SK-N-SH (cell line): ENCODE data around the gene FAIM2. TPM values are rescaled to one million over a fixed set of nuclear protein-coding genes. Genes with fewer than 3 reads are reported as not detected.

ENCODE experiments used
- CTCF ChIA-PET: fragments of 300-600, 350-600 bp; formaldehyde crosslinking; extraction: SDS; loops from one replicate; lab custom pipeline; 2021; lab: Yijun Ruan, JAX
- POLR2A ChIA-PET: fragments of 350-600 bp; sonication (Branson Sonifier 250); formaldehyde crosslinking; extraction: SDS; loops from one replicate; lab custom pipeline; 2020; ENCODE audit warnings: antibody characterized with exemption, inconsistent platforms; lab: Yijun Ruan, JAX
- DNase-seq: peaks from one replicate; pipeline ENCODE4 v3.0.0; 2012
- H2AFZ ChIP-seq: fragments of 200-600 bp; sonication (generic); 2 replicates; pipeline ENCODE4 v1.8.1; 2016; ENCODE audit warnings: antibody characterized with exemption, mild to moderate bottlenecking, low read depth
- H3F3A ChIP-seq: fragments of 200-600 bp; sonication (generic); replicated peaks from 2 replicates; pipeline ENCODE3; 2016; ENCODE audit warnings: antibody characterized with exemption, mild to moderate bottlenecking; ENCODE audit not compliant: insufficient read depth
- H3K27ac ChIP-seq, 2 experiments: fragments of 200-500 bp in 1 of 2; fragments of 200-600 bp in 1 of 2; sonication (Bioruptor generic) in 1 of 2; sonication (generic), shearing (Covaris generic) in 1 of 2; 2 replicates each; pipeline versions ENCODE4 v1.5.1 to v1.6.1; 2014 to 2016; ENCODE audit warnings: low read depth in 2 of 2, inconsistent platforms in 1 of 2, low read length in 1 of 2, mild to moderate bottlenecking in 1 of 2, mixed read lengths in 1 of 2
- H3K27me3 ChIP-seq: fragments of 200-600 bp; sonication (generic), shearing (Covaris generic); 2 replicates; pipeline ENCODE4 v1.6.1; 2016; ENCODE audit warnings: mixed run types; ENCODE audit not compliant: insufficient read depth
- H3K36me3 ChIP-seq, 2 experiments: fragments of 200-500 bp in 1 of 2; fragments of 200-600 bp in 1 of 2; sonication (Bioruptor generic) in 1 of 2; sonication (generic) in 1 of 2; replicated peaks in 1 of 2; 2 replicates each; pipeline versions ENCODE3 to v1.5.1; 2014 to 2016; ENCODE audit warnings: low read length in 1 of 2, mild to moderate bottlenecking in 1 of 2; ENCODE audit not compliant: insufficient read depth in 2 of 2, control insufficient read depth in 1 of 2
- H3K4me1 ChIP-seq, 2 experiments: fragments of 200-500 bp in 1 of 2; fragments of 200-600 bp in 1 of 2; sonication (Bioruptor generic) in 1 of 2; sonication (generic), shearing (Covaris generic) in 1 of 2; 2 replicates each; pipeline versions ENCODE4 v1.5.1 to v1.6.1; 2014 to 2016; ENCODE audit warnings: low read depth in 1 of 2, low read length in 1 of 2, mixed run types in 1 of 2; ENCODE audit not compliant: insufficient read depth in 2 of 2, control insufficient read depth in 1 of 2
- H3K4me2 ChIP-seq: fragments of 200-600 bp; sonication (generic), shearing (Covaris generic); 2 replicates; pipeline ENCODE4 v1.6.1; 2017; ENCODE audit warnings: mixed run types
- H3K4me3 ChIP-seq, 2 experiments: fragments of 200-500 bp in 1 of 2; fragments of 200-600 bp in 1 of 2; sonication (Bioruptor generic) in 1 of 2; sonication (generic), shearing (Covaris generic) in 1 of 2; 2 replicates each; pipeline versions ENCODE4 v1.5.1 to v1.8.1; 2014 to 2016; ENCODE audit warnings: low read depth in 2 of 2, inconsistent platforms in 1 of 2, low read length in 1 of 2, mild to moderate bottlenecking in 1 of 2, mixed read lengths in 1 of 2, moderate library complexity in 1 of 2
- H3K79me2 ChIP-seq: fragments of 200-600 bp; sonication (generic); 2 replicates; pipeline ENCODE4 v1.8.1; 2017; ENCODE audit warnings: mild to moderate bottlenecking; ENCODE audit not compliant: insufficient read depth
- H3K9ac ChIP-seq: fragments of 200-600 bp; sonication (generic); 2 replicates; pipeline ENCODE4 v1.6.1; 2017; ENCODE audit warnings: mixed run types
- H3K9me2 ChIP-seq: fragments of 200-600 bp; sonication (generic); 2 replicates; pipeline ENCODE4 v1.6.1; 2017; ENCODE audit warnings: mixed run types
- H3K9me3 ChIP-seq: fragments of 200-600 bp; sonication (generic); 2 replicates; pipeline ENCODE4 v1.6.1; 2017; ENCODE audit warnings: mixed run types, mild to moderate bottlenecking, moderate library complexity
- H4K20me1 ChIP-seq: fragments of 200-600 bp; sonication (generic); 2 replicates; pipeline ENCODE4 v1.6.1; 2017; ENCODE audit warnings: mild to moderate bottlenecking, mixed run types; ENCODE audit not compliant: insufficient read depth
- CHD2 ChIP-seq: fragments of 150-350 bp; IDR thresholded peaks from 2 replicates; pipeline ENCODE4 v1.6.1; 2018; ENCODE audit warnings: low read length; ENCODE audit not compliant: partially characterized antibody
- EP300 ChIP-seq, 2 experiments: IDR thresholded peaks; 2 replicates each; pipeline versions ENCODE4 v1.4.0 to v1.6.1; 2012; ENCODE audit warnings: borderline replicate concordance in 1 of 2, low read depth in 1 of 2, low read length in 1 of 2
- EZH2phosphoT487 ChIP-seq: fragments of 200-600 bp; sonication (generic); IDR thresholded peaks from 2 replicates; pipeline ENCODE4 v1.6.1; 2017; ENCODE audit warnings: low read depth, mixed run types, mild to moderate bottlenecking, antibody characterized with exemption, moderate library complexity, borderline replicate concordance
- FOSL2 ChIP-seq: IDR thresholded peaks from 2 replicates; pipeline ENCODE4 v1.4.0; 2012; ENCODE audit warnings: low read depth, mild to moderate bottlenecking, moderate library complexity, borderline replicate concordance
- FOXJ3 ChIP-seq: sonication (generic); formaldehyde crosslinking; IDR thresholded peaks from 2 replicates; pipeline ENCODE4 v1.5.1; 2020; ENCODE audit warnings: mild to moderate bottlenecking, missing genetic modification reagents
- GABPA ChIP-seq: IDR thresholded peaks from 2 replicates; pipeline ENCODE4 v1.4.0; 2012; ENCODE audit warnings: low read depth, mild to moderate bottlenecking
- GATA2 ChIP-seq: sonication (generic); formaldehyde crosslinking; IDR thresholded peaks from 2 replicates; pipeline ENCODE4 v1.5.0; 2020; ENCODE audit warnings: mild to moderate bottlenecking, missing genetic modification reagents
- JUND ChIP-seq: IDR thresholded peaks from 2 replicates; pipeline ENCODE4 v1.4.0; 2012
- NFIC ChIP-seq: IDR thresholded peaks from 2 replicates; pipeline ENCODE4 v1.4.0; 2012; ENCODE audit warnings: borderline replicate concordance
- NRF1 ChIP-seq: IDR thresholded peaks from 2 replicates; pipeline ENCODE4 v1.6.1; 2012; ENCODE audit warnings: low read depth, mild to moderate bottlenecking, low read length
- RFX5 ChIP-seq: IDR thresholded peaks from 2 replicates; pipeline ENCODE4 v1.6.1; 2012; ENCODE audit warnings: mild to moderate bottlenecking, improper control_type of control experiment, low read length
- YY1 ChIP-seq: IDR thresholded peaks from 2 replicates; pipeline ENCODE4 v1.4.0; 2012; ENCODE audit warnings: low read depth, mild to moderate bottlenecking
- WGBS: methylation state at CpG from one replicate; pipeline ENCODE4 v1.1.6; 2017; ENCODE audit warnings: low lambda C conversion rate; 5-methylcytosine and 5-hydroxymethylcytosine counted together
- polyA plus RNA-seq, 3 experiments: library from polyadenylated mRNA; depleted of rRNA; stranded (reverse); fragments of >200 nt; gene quantifications; 2 replicates each; pipeline ENCODE4 v1.2.3, GENCODE V29; 2012
- TF ChIP-seq, protein P1 (sequence below): IDR thresholded peaks from 2 replicates; pipeline ENCODE4 v1.4.0; 2012; ENCODE audit warnings: low read depth
- TF ChIP-seq, protein P2 (sequence below): IDR thresholded peaks from 2 replicates; pipeline ENCODE4; 2012
- TF ChIP-seq, protein P3 (sequence below): fragments of 200-600 bp; sonication (generic); IDR thresholded peaks from 2 replicates; pipeline ENCODE4 v1.6.1; 2017; ENCODE audit warnings: antibody characterized with exemption, mild to moderate bottlenecking, moderate library complexity

The FAIM2 gene
- polyA plus RNA-seq, 1 of the 3 experiments (the other 2 are of a cell fraction) = 11.3 TPM

DNA sequence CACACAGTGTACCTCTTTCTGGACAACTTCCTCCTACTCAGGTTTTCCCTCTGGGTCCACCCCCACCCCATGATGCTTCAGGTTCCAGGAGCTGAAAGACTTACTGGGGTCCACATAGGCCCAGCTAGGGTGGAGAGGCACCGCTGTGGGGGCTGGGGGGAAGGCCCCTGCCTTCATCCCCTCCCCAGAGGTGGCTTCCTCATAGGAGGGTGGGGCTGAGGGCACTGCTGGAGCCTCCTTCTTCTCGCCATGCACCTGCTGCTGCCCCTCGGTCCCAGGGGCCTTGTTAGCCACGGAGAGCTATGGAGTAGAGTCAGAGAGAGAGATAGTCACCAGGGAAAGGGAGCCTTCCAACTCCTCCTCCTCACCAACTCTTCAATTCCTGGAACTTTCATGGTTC, 2.7 kb downstream of the FAIM2 start:
- Histone ChIP-seq H3K4me3 (no peak overlapping the region), H4K20me1 (no peaks in the 10 kb centered on the region), H3K27me3 (no peaks in the 10 kb centered on the region), H3K36me3 (no peaks in the 10 kb centered on the region), H3K4me1 (peaks cover 0 to 22% of the 10 kb centered on the region in 2 experiments; a peak in 1 of 4 replicates), H3K79me2 (no peaks in the 10 kb centered on the region), H3K9me2 (no peaks in the 10 kb centered on the region), H3K9ac (no peak overlapping the region), H3K27ac (no peak overlapping the region), H3F3A (no peaks in the 10 kb centered on the region), H3K9me3 (no peaks in the 10 kb centered on the region), H3K4me2 (no peak overlapping the region), H2AFZ (no peak overlapping the region)
- DNase-seq = no peak
- POLR2A ChIA-PET = interaction anchor here (1.6 kb wide), 1 partner anchor 32 kb away, joined by 9 read pairs; no protein-coding TSS in a partner anchor
- TF ChIP-seq, protein P1, sequence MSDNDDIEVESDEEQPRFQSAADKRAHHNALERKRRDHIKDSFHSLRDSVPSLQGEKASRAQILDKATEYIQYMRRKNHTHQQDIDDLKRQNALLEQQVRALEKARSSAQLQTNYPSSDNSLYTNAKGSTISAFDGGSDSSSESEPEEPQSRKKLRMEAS = no peak
- TF ChIP-seq GABPA = no peak
- TF ChIP-seq RFX5 = no peak
- TF ChIP-seq, protein P2, sequence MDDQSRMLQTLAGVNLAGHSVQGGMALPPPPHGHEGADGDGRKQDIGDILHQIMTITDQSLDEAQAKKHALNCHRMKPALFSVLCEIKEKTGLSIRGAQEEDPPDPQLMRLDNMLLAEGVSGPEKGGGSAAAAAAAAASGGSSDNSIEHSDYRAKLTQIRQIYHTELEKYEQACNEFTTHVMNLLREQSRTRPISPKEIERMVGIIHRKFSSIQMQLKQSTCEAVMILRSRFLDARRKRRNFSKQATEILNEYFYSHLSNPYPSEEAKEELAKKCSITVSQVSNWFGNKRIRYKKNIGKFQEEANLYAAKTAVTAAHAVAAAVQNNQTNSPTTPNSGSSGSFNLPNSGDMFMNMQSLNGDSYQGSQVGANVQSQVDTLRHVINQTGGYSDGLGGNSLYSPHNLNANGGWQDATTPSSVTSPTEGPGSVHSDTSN = no peak
- no peak for TF ChIP-seq CHD2
- TF ChIP-seq, protein P3, sequence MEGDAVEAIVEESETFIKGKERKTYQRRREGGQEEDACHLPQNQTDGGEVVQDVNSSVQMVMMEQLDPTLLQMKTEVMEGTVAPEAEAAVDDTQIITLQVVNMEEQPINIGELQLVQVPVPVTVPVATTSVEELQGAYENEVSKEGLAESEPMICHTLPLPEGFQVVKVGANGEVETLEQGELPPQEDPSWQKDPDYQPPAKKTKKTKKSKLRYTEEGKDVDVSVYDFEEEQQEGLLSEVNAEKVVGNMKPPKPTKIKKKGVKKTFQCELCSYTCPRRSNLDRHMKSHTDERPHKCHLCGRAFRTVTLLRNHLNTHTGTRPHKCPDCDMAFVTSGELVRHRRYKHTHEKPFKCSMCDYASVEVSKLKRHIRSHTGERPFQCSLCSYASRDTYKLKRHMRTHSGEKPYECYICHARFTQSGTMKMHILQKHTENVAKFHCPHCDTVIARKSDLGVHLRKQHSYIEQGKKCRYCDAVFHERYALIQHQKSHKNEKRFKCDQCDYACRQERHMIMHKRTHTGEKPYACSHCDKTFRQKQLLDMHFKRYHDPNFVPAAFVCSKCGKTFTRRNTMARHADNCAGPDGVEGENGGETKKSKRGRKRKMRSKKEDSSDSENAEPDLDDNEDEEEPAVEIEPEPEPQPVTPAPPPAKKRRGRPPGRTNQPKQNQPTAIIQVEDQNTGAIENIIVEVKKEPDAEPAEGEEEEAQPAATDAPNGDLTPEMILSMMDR = no peak
- TF ChIP-seq EP300 (IDR thresholded peaks at IDR 0.05; ENCODE audit: borderline replicate concordance in 1 of 2, low read depth in 1 of 2, low read length in 1 of 2) = no peak
- WGBS = 93% methylated on average over 3 of the region's 4 CpGs
- CTCF ChIA-PET = interaction anchor here (0.9 to 1.7 kb wide), 5 partner anchors 15 to 169 kb away, joined by 3 to 5 read pairs (median 3); no protein-coding TSS in a partner anchor

DNA sequence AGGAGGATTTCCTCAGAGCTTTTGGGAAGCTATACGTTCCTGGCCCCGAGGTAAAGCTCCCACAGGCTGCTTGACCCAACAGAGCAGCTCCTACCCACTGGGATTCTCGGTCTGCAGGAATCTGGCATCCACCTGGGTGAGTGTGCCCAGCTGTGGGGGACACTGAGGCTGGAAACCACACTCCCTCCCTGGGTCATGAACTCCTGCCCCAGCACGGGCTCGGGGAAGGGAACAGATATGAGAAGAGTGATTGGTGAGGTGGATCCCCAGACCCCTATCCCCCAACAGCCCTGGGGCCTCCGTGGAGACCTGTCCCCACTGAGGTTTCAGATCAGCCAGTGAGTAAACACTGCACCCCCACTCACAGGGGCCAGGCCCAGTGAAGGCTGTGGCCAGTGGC, 3.3 kb downstream of the FAIM2 start:
- 72% methylated on average over 2 of the region's 6 CpGs for WGBS
- POLR2A ChIA-PET = no interaction called here
- CTCF ChIA-PET = interaction anchor here (0.7 to 1.5 kb wide), 4 partner anchors 16 to 156 kb away, joined by 3 to 4 read pairs (median 3); no protein-coding TSS in a partner anchor

More for the DNA sequence above, 3.3 kb downstream of the FAIM2 start:
- TF ChIP-seq GATA2 (CRISPR knock-in tag) (no peak), YY1 (no peak), EZH2phosphoT487 (no peak), FOXJ3 (CRISPR knock-in tag) (no peak), NRF1 (no peak), EP300 (IDR thresholded peaks at IDR 0.05; ENCODE audit: borderline replicate concordance in 1 of 2, low read depth in 1 of 2, low read length in 1 of 2) (no peak), FOSL2 (no peak), NFIC (no peak), JUND (no peak)
- H2AFZ ChIP-seq = no peak overlapping the region
- H3K9me2 ChIP-seq = no peaks in the 10 kb centered on the region
- no peak overlapping the region for H3K4me2 ChIP-seq
- H3K9ac ChIP-seq = no peak overlapping the region
- H3K4me3 ChIP-seq = no peak overlapping the region
- H3K4me1 ChIP-seq = peaks cover 0 to 22% of the 10 kb centered on the region in 2 experiments; a peak in 1 of 4 replicates
- no peaks in the 10 kb centered on the region for H4K20me1 ChIP-seq
- no peaks in the 10 kb centered on the region for H3F3A ChIP-seq
- no peak for DNase-seq
- H3K9me3 ChIP-seq = no peaks in the 10 kb centered on the region
- no peaks in the 10 kb centered on the region for H3K36me3 ChIP-seq
- H3K79me2 ChIP-seq = no peaks in the 10 kb centered on the region
- H3K27ac ChIP-seq = no peak overlapping the region
- no peaks in the 10 kb centered on the region for H3K27me3 ChIP-seq
